LHCN-M2 (cell line): ENCODE data around the gene CDR2. TPM values are rescaled to one million over a fixed set of nuclear protein-coding genes. Genes with fewer than 3 reads are reported as not detected.
"Not testable (repeated sequence)": the region's sequence is repeated elsewhere in the genome, so short reads cannot be mapped to it uniquely, and the experiment has no call there.

Source experiments
- DNase-seq: peaks from one replicate; pipeline ENCODE4 v3.0.0-alpha.2; 2012; ENCODE audit warnings: low read depth
- total RNA-seq: library from RNA; depleted of rRNA; stranded (reverse); fragments of >200 nt; gene quantifications from 2 replicates; pipeline ENCODE4 v1.2.3, GENCODE V29; 2014; rRNA removed

The CDR2 gene
- total RNA-seq, 1 experiment from 2014 or later: 24.2 TPM

DNA sequence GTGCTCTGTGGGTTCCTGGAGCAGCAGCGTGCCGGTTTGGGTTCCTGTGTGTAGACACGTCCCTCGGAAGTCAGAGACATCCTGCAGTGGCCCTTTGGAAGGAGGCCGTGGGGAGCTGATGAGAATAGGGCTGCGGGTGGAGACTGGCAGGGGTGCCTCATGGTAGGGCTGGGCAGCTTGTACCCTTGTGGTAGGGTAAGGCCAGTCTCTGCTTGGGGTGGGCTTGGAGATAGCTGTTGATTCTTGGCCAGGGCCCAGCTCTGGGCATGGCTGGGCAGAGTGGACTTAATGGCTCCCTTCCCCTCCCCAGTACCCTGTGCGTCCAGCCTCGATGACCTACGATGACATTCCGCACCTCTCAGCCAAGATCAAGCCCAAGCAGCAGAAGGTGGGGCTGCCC lies 66.6 kb downstream of the CDR2 start:
- no peak for DNase-seq

DNA sequence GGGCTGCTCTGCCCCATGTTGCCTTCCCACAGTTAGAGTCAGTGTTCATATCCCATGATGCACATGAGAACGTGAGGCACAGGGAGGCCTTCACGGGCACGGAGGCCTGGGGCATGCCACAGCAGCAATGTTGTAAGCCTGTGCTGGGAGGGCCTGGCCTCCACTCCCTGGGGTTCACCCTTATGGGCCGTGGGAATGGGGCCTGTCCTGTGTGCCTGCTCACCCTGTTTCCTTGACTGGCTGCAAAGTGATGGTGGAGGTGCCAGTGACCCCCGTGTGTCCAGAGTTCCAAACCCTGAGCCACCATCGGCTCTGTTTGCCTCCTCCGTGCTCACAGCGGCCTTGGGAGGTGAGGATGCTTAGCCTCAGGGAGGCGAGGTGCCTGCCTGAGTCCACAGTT lies 67.6 kb downstream of the CDR2 start:
- no peak for DNase-seq

GRCh38 chr16:22304411-22304810 lies 70.0 kb downstream of the CDR2 start:
- DNase-seq: no peak

DNA sequence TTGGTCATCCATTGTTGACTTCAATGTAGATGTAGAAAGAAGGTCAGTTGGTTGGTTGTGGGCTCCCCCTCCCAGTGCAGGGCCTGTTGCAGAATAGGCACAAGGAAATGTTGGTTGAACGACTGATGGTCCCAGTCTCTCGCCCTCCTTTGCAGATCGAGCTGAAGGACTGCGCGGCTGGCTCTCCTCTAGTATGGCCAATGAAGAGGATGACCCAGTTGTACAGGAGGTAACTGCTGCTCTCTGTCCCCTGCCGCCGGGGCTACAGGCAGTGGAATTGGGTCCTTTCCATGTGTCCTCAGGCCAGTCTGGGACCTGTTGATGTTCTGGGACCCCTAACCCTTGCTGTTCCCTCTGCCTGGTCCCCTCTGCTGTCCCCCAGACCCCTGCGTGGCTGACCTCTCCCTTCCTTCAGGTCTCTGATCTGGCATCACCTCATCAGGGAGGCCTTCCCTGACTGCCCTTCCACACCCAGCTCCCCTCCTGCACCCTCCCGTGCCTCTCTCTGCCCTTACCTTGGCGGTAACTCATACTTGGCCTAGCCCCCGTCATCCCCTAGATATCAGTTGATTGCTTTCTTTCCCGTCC lies 71.5 kb downstream of the CDR2 start:
- no peak for DNase-seq

DNA sequence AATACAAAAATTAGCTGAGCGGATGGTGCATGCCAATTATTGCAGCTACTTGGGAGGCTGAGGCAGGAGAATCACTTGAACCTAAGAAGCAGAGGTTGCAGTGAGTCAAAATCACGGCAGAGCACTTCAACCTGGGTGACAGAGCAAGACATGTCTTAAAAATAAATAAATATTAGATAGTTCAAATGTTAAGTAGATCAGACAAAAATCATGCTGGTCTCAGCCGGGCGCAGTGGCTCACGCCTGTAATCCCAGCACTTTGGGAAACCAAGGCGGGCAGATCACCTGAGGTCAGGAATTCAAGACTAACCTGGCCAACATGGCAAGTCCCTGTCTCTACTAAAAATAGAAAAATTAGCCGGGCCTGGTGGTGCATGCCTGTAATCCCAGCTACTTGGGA lies 73.0 kb downstream of the CDR2 start:
- DNase-seq: not testable (repeated sequence)

GRCh38 chr16:22300427-22301071 lies 73.9 kb downstream of the CDR2 start:
- peak; percentile 68 for DNase-seq

- no peak for DNase-seq
These were observed 75.4 kb downstream of the CDR2 start for GRCh38 chr16:22299036-22299435.

DNA sequence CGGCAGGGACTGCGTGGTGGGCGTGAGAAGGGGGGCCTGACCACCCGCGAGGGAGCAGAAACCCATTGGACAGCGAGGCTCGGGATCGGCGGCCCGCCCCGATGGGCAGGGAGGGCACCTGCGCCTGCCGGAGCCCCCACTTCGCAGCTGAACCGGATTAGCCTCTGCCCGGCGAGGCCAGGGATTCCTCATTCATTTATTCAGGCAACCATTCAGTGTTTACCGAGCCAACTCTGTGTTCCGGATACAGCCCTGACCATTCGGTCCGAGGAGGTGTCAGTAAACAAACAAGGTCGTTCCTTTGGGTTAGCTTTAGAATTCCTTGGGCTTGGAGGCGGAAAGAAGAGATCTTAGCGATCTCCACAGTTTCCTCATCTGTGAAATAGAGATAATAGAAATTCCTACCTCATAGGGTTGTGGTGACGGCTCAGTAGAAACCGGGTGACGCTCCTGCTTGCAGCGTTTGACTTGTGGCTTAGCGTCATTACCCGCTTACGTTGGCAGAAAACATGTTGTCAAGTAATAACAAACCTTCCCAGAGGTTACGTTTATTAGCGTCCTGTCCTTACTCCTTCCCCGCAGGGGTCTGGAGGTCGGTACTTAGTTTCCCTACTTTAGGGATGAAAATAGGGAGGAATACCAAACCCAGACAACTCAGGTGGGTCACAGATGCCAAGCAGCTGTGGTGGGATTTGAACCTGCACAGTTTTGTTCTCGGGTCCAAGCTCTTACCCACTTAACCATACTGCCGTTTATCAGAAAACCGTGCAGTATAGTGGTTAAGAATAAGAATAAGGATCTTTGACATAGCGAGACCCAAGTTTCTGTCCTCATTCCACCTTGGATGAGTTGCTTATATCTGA lies 76.3 kb downstream of the CDR2 start:
- peak; percentile 96 for DNase-seq

- peak; percentile 97 for DNase-seq
These were observed 77.1 kb downstream of the CDR2 start, which contains the start of gene POLR3E for GRCh38 chr16:22297114-22297870. Gene POLR3E, plus strand, starts transcription at chr16:22297409. Its CDS starts 5,560 bp downstream, at chr16:22302969.

- no peak for DNase-seq
These were observed 78.0 kb downstream of the CDR2 start for GRCh38 chr16:22296225-22297113.

Other genes with a start within 250 kb of the CDR2 start
- gene SDR42E2, start 212.1 kb downstream of the CDR2 start, total RNA-seq: not detected in 2 replicates
- gene EEF2K, start 168.3 kb downstream of the CDR2 start, total RNA-seq: 15.1 and 16.1 TPM in 2 replicates
- 26.6 and 38.2 TPM in 2 replicates for gene POLR3E, start 77.2 kb downstream of the CDR2 start, total RNA-seq
- 16.0 and 16.8 TPM in 2 replicates for gene NPIPB5, start 136.3 kb upstream of the CDR2 start, total RNA-seq